Keratinocyte (primary cell): ENCODE data around the gene FSTL1.

ENCODE experiments used
- EZH2 ChIP-seq: IDR thresholded peaks from one replicate; pipeline ENCODE4 v1.6.1; 2012; ENCODE audit warnings: inconsistent platforms, mild to moderate bottlenecking, low read length, moderate library complexity
- TF ChIP-seq, protein P1 (sequence below), 3 experiments: IDR thresholded peaks in 1 of 3; conservative IDR thresholded peaks in 1 of 3; optimal IDR thresholded peaks in 1 of 3; 2 replicates in 2 of 3; 3 replicates in 1 of 3; pipeline versions ENCODE3 to v1.5.1; 2011; ENCODE audit warnings: low read length in 3 of 3, mild to moderate bottlenecking in 3 of 3, moderate library complexity in 2 of 3, control low read depth in 1 of 3, inconsistent platforms in 1 of 3; ENCODE audit not compliant: insufficient read depth in 2 of 3; ENCODE audit errors: extremely low read depth in 1 of 3

DNA sequence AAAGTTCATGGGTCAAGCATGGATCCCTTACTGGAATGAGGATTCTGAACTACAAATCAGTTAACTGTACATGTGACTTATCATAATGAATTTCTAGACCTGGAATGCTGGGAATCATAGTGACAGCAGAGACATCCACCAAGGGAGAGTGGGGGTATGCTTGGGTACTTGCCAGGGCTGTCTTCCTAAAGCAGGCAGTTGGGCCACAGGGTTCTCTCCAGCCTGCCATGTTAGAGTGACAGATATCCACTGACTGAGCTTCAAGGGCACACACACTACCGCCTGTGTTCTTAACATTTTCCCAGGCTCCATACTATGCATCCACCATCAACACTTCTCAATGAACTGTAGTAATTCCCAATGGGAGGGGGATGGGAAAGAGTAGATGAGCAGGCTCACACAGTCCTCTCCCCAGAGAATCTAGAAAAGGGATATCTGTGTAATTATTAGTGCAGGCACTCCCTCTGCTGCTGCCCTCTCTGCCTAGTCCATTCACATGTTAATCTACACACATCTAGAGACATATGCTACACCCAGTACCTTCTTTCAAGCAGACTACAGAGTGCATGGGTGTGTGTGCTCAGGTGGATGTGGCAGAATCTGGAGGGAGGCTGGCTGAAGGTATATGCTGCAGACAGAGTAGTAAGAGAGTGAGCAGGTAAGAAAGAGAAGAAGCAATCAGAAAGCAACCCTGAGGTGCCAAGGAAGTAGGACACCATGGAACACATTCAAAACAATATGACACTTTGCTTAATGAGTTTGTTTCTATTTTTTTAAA is 3.7 kb downstream of the FSTL1 start:
- TF ChIP-seq, protein P1, sequence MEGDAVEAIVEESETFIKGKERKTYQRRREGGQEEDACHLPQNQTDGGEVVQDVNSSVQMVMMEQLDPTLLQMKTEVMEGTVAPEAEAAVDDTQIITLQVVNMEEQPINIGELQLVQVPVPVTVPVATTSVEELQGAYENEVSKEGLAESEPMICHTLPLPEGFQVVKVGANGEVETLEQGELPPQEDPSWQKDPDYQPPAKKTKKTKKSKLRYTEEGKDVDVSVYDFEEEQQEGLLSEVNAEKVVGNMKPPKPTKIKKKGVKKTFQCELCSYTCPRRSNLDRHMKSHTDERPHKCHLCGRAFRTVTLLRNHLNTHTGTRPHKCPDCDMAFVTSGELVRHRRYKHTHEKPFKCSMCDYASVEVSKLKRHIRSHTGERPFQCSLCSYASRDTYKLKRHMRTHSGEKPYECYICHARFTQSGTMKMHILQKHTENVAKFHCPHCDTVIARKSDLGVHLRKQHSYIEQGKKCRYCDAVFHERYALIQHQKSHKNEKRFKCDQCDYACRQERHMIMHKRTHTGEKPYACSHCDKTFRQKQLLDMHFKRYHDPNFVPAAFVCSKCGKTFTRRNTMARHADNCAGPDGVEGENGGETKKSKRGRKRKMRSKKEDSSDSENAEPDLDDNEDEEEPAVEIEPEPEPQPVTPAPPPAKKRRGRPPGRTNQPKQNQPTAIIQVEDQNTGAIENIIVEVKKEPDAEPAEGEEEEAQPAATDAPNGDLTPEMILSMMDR (optimal IDR thresholded peaks at IDR 0.05 in 1 of 3, IDR thresholded peaks at IDR 0.05 in 1 of 3, conservative IDR thresholded peaks at IDR 0.05 in 1 of 3; ENCODE audit: extremely low read depth in 1 of 3, insufficient read depth in 2 of 3, low read length in 3 of 3) = no peak
- no peak for TF ChIP-seq EZH2
